A549 (cell line): ENCODE measurements around the gene IGSF23.

Source experiments
- CTCF ChIP-seq: fragments of >200 bp; sonication (Bioruptor Twin); formaldehyde crosslinking; IDR thresholded peaks from 3 replicates; pipeline ENCODE4 v1.5.1; 2016
- EHF ChIP-seq: fragments of 250-450 bp; sonication (Bioruptor Pico); IDR thresholded peaks from 2 replicates; pipeline ENCODE4 v1.5.0; 2020; ENCODE audit warnings: mild to moderate bottlenecking
- EHMT2 ChIP-seq: fragments of 200-600 bp; sonication (generic); IDR thresholded peaks from 2 replicates; pipeline ENCODE4 v1.6.1; 2016; ENCODE audit warnings: antibody characterized with exemption, low read depth, mild to moderate bottlenecking, moderate library complexity
- EP300 ChIP-seq, 2 experiments: fragments of >200 bp; sonication (Bioruptor Twin); formaldehyde crosslinking; IDR thresholded peaks; 2 replicates in 1 of 2; 3 replicates in 1 of 2; pipeline ENCODE4 v1.6.1; 2016 to 2017
- ESRRA ChIP-seq: fragments of 150-350 bp; IDR thresholded peaks from 2 replicates; pipeline ENCODE4 v1.6.1; 2014; ENCODE audit warnings: mild to moderate bottlenecking, low read length, borderline replicate concordance
- JUNB ChIP-seq: fragments of >200 bp; sonication (Bioruptor Twin); formaldehyde crosslinking; IDR thresholded peaks from 2 replicates; pipeline ENCODE4 v1.6.1; 2016
- NR3C1 ChIP-seq: fragments of >200 bp; sonication (Bioruptor Twin); formaldehyde crosslinking; IDR thresholded peaks from 3 replicates; pipeline ENCODE4 v1.6.1; 2017
- POLR2A ChIP-seq: IDR thresholded peaks from 2 replicates; pipeline ENCODE4 v1.6.1; 2012; ENCODE audit warnings: mild to moderate bottlenecking, low read length
- RAD21 ChIP-seq, 2 experiments: fragments of >200 bp in 1 of 2; sonication (Bioruptor Twin) in 1 of 2; formaldehyde crosslinking in 1 of 2; IDR thresholded peaks in 1 of 2; conservative IDR thresholded peaks in 1 of 2; 2 replicates in 1 of 2; 3 replicates in 1 of 2; pipeline ENCODE4 v1.6.1; 2012 to 2018; ENCODE audit warnings: inconsistent platforms in 1 of 2
- TFCP2L1 ChIP-seq: fragments of 250-450 bp; sonication (Bioruptor Pico); IDR thresholded peaks from 2 replicates; pipeline ENCODE4 v1.5.0; 2021; ENCODE audit warnings: mild to moderate bottlenecking
- ZSCAN20 ChIP-seq: fragments of 250-450 bp; sonication (Bioruptor Pico); IDR thresholded peaks from 2 replicates; pipeline ENCODE4 v1.8.0; 2022; ENCODE audit warnings: mild to moderate bottlenecking, moderate library complexity
- TF ChIP-seq, protein P1 (sequence below): fragments of 200-600 bp; sonication (generic); IDR thresholded peaks from 2 replicates; pipeline ENCODE4 v1.6.1; 2016; ENCODE audit warnings: antibody characterized with exemption, mild to moderate bottlenecking, moderate library complexity
- TF ChIP-seq, protein P2 (sequence below): IDR thresholded peaks from 2 replicates; pipeline ENCODE4 v1.6.1; 2012

- no peak for TF ChIP-seq EHMT2
- TF ChIP-seq POLR2A: no peak
- TF ChIP-seq RAD21 (conservative IDR thresholded peaks at IDR 0.05 in 1 of 2, IDR thresholded peaks at IDR 0.05 in 1 of 2): no peak
- no peak for TF ChIP-seq JUNB
- no peak for TF ChIP-seq NR3C1
- TF ChIP-seq, protein P1, sequence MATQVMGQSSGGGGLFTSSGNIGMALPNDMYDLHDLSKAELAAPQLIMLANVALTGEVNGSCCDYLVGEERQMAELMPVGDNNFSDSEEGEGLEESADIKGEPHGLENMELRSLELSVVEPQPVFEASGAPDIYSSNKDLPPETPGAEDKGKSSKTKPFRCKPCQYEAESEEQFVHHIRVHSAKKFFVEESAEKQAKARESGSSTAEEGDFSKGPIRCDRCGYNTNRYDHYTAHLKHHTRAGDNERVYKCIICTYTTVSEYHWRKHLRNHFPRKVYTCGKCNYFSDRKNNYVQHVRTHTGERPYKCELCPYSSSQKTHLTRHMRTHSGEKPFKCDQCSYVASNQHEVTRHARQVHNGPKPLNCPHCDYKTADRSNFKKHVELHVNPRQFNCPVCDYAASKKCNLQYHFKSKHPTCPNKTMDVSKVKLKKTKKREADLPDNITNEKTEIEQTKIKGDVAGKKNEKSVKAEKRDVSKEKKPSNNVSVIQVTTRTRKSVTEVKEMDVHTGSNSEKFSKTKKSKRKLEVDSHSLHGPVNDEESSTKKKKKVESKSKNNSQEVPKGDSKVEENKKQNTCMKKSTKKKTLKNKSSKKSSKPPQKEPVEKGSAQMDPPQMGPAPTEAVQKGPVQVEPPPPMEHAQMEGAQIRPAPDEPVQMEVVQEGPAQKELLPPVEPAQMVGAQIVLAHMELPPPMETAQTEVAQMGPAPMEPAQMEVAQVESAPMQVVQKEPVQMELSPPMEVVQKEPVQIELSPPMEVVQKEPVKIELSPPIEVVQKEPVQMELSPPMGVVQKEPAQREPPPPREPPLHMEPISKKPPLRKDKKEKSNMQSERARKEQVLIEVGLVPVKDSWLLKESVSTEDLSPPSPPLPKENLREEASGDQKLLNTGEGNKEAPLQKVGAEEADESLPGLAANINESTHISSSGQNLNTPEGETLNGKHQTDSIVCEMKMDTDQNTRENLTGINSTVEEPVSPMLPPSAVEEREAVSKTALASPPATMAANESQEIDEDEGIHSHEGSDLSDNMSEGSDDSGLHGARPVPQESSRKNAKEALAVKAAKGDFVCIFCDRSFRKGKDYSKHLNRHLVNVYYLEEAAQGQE: no peak
- no peak for TF ChIP-seq CTCF
- TF ChIP-seq EHF (CRISPR knock-in tag): no peak
- TF ChIP-seq, protein P2, sequence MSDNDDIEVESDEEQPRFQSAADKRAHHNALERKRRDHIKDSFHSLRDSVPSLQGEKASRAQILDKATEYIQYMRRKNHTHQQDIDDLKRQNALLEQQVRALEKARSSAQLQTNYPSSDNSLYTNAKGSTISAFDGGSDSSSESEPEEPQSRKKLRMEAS: no peak
- no peak for TF ChIP-seq TFCP2L1 (CRISPR knock-in tag)
- TF ChIP-seq ESRRA: no peak
- TF ChIP-seq EP300 (IDR thresholded peaks at IDR 0.05): no peak
- TF ChIP-seq ZSCAN20: no peak
These were observed 5.4 kb upstream of the IGSF23 start for GRCh38 chr19:44607917-44608316.
